ENCODE measurements around the gene KRTAP13-4. TPM values are rescaled to one million over a fixed set of nuclear protein-coding genes. Genes with fewer than 3 reads are reported as not detected.

KRTAP13-4 gene
- total and polyA plus RNA-seq, 8 donors = not detected

- H3K36me3 ChIP-seq = no peaks in the 10 kb centered on the region
- no peaks in the 10 kb centered on the region for H3K9me3 ChIP-seq
- H3K27ac ChIP-seq = no peak overlapping the region
- intact Hi-C loops (cut with DNase I) = no loop called here
- DNase-seq (peak in 3 of 4 donors; percentile 50 to 82 (median 58)), ATAC-seq (peak; percentile 100)
- no peak overlapping the region for H3K4me3 ChIP-seq
- TF ChIP-seq CTCF (IDR thresholded peaks at IDR 0.05) = no peak
- H3K27me3 ChIP-seq = no peaks in the 10 kb centered on the region
- H3K4me1 ChIP-seq = no peaks in the 10 kb centered on the region
Measured at GRCh38 chr21:30408782-30409494, 21.1 kb upstream of the KRTAP13-4 start.

DNA sequence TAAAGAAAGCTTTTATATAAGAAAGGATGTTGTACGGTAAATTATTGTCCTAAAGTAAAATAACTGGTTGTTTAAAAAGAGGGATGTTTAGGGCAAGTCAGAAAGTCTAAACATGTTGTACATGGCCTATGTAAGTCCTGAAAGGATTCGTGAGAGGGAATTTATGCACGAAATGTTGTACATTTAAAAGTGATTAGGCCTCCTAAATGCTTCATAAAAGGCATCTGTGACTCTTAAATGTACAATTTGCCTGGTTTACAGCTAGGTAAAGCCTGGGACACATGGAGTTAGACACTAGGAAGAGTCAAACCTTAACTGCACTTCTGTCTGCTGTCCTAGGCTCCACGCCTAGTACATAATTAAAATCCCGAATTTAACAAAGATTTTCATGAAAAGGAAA is 14.0 kb upstream of the KRTAP13-4 start:
- H3K27me3 ChIP-seq = no peaks in the 10 kb centered on the region
- no peaks in the 10 kb centered on the region for H3K4me1 ChIP-seq
- ATAC-seq = no peak
- H3K36me3 ChIP-seq = no peaks in the 10 kb centered on the region
- no peak overlapping the region for H3K4me3 ChIP-seq
- intact Hi-C loops (cut with DNase I) = no loop called here
- no peak for DNase-seq
- no peak overlapping the region for H3K27ac ChIP-seq
- no peak for TF ChIP-seq CTCF (IDR thresholded peaks at IDR 0.05)
- H3K9me3 ChIP-seq = no peaks in the 10 kb centered on the region

GRCh38 chr21:30425826-30426225 is 4.2 kb upstream of the KRTAP13-4 start, which contains the start of gene KRTAP13-3:
KRTAP13-3 (minus strand) TSS chr21:30425926; CDS start chr21:30425912, 14 bp downstream.
- H3K4me1 ChIP-seq = no peaks in the 10 kb centered on the region
- DNase-seq (no peak), ATAC-seq (no peak)
- intact Hi-C loops (cut with DNase I) = no loop called here
- H3K27ac ChIP-seq = no peak within 1 kb of the TSS
- H3K9me3 ChIP-seq = no peaks in the 10 kb centered on the region
- no peak for TF ChIP-seq CTCF (IDR thresholded peaks at IDR 0.05)
- H3K4me3 ChIP-seq = no peak within 1 kb of the TSS
- no peaks in the 10 kb centered on the region for H3K36me3 ChIP-seq
- H3K27me3 ChIP-seq = no peaks in the 10 kb centered on the region

DNA sequence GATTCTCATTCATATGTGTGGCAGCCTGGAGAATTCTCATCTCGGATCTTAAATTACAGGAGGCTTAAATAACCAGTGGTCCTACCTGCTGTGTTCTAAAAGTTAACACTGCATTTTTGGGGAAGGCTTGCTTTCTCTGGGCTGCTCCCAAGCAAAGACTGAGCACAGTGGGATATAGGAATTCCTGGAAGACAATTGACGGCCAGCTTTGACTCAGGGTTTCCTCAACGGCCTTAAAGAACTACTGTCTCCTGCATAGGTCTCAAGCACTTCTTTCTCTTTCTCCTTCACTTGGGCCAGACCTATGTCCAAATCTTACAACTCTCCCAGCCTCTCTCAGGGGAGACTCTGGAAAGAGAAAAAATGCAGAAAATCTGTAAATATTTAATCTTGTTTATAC is 3.3 kb upstream of the KRTAP13-4 start:
- H3K9me3 ChIP-seq = no peaks in the 10 kb centered on the region
- no peaks in the 10 kb centered on the region for H3K27me3 ChIP-seq
- H3K27ac ChIP-seq = no peak overlapping the region
- intact Hi-C loops (cut with DNase I) = no loop called here
- ATAC-seq = no peak
- no peaks in the 10 kb centered on the region for H3K4me1 ChIP-seq
- H3K36me3 ChIP-seq = no peaks in the 10 kb centered on the region
- no peak for DNase-seq
- TF ChIP-seq CTCF (IDR thresholded peaks at IDR 0.05) = no peak
- H3K4me3 ChIP-seq = no peak overlapping the region

DNA sequence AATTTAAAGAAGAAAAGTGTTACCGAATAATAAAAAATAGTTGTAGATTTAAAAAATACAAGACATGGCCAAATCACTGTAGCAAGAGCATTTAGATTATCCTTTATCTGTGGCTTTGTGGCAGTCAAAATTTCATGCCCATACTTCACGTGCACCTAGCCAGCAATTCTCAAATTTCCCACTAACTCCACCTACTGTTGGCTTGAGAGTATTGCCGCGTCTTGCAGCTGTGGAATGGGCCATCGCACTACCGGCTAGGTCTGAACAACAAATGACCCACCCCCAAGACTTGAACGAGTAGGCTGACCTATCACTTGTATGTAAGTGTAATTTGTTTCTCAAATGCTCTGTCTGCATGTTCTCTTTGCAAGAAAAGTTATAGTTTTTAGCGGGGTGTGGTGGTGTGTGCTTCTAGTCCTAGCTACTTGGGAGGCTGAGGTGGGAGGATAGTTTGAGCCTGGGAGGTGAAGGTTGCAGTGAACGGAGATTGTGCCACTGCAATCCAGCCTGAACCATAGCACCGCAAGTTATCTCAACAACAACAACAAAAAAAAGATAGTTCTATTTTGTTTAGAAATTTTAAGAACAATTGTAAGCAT is 4.1 kb downstream of the KRTAP13-4 start:
- TF ChIP-seq CTCF (IDR thresholded peaks at IDR 0.05) = peak; percentile 47 to 50
- DNase-seq (peak in 1 of 4 donors; percentile 10), ATAC-seq (peak; percentile 86)
- H3K4me1 ChIP-seq = no peaks in the 10 kb centered on the region
- no peaks in the 10 kb centered on the region for H3K27me3 ChIP-seq
- H3K36me3 ChIP-seq = no peaks in the 10 kb centered on the region
- H3K27ac ChIP-seq = no peak overlapping the region
- intact Hi-C loops (cut with DNase I) = no loop called here
- no peak overlapping the region for H3K4me3 ChIP-seq
- no peaks in the 10 kb centered on the region for H3K9me3 ChIP-seq

All from left lung (tissue), 10 donors.